GM23248 (cell line): ENCODE data around the gene REM2. TPM values are rescaled to one million over a fixed set of nuclear protein-coding genes. Genes with fewer than 3 reads are reported as not detected.
A peak's percentile ranks its signal among the peaks of the same experiment; 100 is the strongest.

Experiments used
- DNase-seq: peaks from one replicate; pipeline ENCODE4 v3.0.0-alpha.2; 2015
- H2AFZ ChIP-seq: fragments of 200-600 bp; sonication (generic); 2 replicates; pipeline ENCODE4 v1.6.1; 2016; ENCODE audit warnings: antibody characterized with exemption
- H3F3A ChIP-seq: fragments of 200-600 bp; sonication (generic); 2 replicates; pipeline ENCODE4 v1.6.1; 2016; ENCODE audit warnings: mild to moderate bottlenecking, antibody characterized with exemption, mixed run types; ENCODE audit not compliant: insufficient read depth
- H3K27ac ChIP-seq: fragments of 200-600 bp; sonication (generic); 2 replicates; pipeline ENCODE4 v1.5.1; 2016; ENCODE audit warnings: mild to moderate bottlenecking
- H3K27me3 ChIP-seq: fragments of 200-600 bp; sonication (generic); replicated peaks from 2 replicates; pipeline ENCODE4 v1.6.1; 2016; ENCODE audit warnings: mild to moderate bottlenecking; ENCODE audit not compliant: insufficient read depth
- H3K36me3 ChIP-seq: fragments of 200-600 bp; sonication (generic); 2 replicates; pipeline ENCODE4 v1.6.1; 2016; ENCODE audit warnings: low read depth, mild to moderate bottlenecking
- H3K4me1 ChIP-seq: fragments of 200-600 bp; sonication (generic); 2 replicates; pipeline ENCODE4 v1.6.1; 2016; ENCODE audit warnings: mild to moderate bottlenecking; ENCODE audit not compliant: insufficient read depth
- H3K4me2 ChIP-seq: fragments of 200-600 bp; sonication (generic); one replicate; pipeline ENCODE4 v1.6.1; 2016; ENCODE audit warnings: mild to moderate bottlenecking; ENCODE audit not compliant: unreplicated experiment
- H3K4me3 ChIP-seq: fragments of 200-600 bp; sonication (generic); 2 replicates; pipeline ENCODE4 v1.5.1; 2016; ENCODE audit warnings: mild to moderate bottlenecking
- H3K79me2 ChIP-seq: fragments of 200-600 bp; sonication (generic); 2 replicates; pipeline ENCODE4 v1.6.1; 2016; ENCODE audit warnings: mild to moderate bottlenecking; ENCODE audit not compliant: insufficient read depth
- H3K9ac ChIP-seq: fragments of 200-600 bp; sonication (generic); 2 replicates; pipeline ENCODE4 v1.6.1; 2016; ENCODE audit warnings: mild to moderate bottlenecking
- H3K9me2 ChIP-seq: fragments of 200-600 bp; sonication (generic); 2 replicates; pipeline ENCODE4 v1.6.1; 2016; ENCODE audit warnings: mixed run types, mild to moderate bottlenecking, moderate library complexity; ENCODE audit not compliant: insufficient read depth
- H3K9me3 ChIP-seq: fragments of 200-600 bp; sonication (generic); one replicate; pipeline ENCODE4 v1.6.1; 2017; ENCODE audit warnings: low read depth
- H4K20me1 ChIP-seq: fragments of 200-600 bp; sonication (generic); 2 replicates; pipeline ENCODE4 v1.6.0; 2016; ENCODE audit not compliant: insufficient read depth
- EZH2 ChIP-seq: fragments of 200-600 bp; sonication (generic); IDR thresholded peaks from 2 replicates; pipeline ENCODE4 v1.6.1; 2018; ENCODE audit warnings: antibody characterized with exemption, mild to moderate bottlenecking; ENCODE audit not compliant: insufficient read depth, poor library complexity, severe bottlenecking
- EZH2phosphoT487 ChIP-seq: fragments of 200-600 bp; sonication (generic); IDR thresholded peaks from 2 replicates; pipeline ENCODE4 v1.6.1; 2018; ENCODE audit warnings: antibody characterized with exemption, moderate library complexity, mild to moderate bottlenecking, low read depth; ENCODE audit not compliant: insufficient read depth
- WGBS, 2 experiments: methylation state at CpG; one replicate each; pipeline ENCODE4 v1.1.6; 2015 to 2017; ENCODE audit warnings: low lambda C conversion rate in 2 of 2, low coverage in 1 of 2; ENCODE audit errors: missing lambda C conversion rate in 2 of 2; 5-methylcytosine and 5-hydroxymethylcytosine counted together
- in situ Hi-C: fragments of 300-500 bp; cut with MboI; formaldehyde crosslinking; loops from 2 replicates; pipeline ENCODE4 v1.15.0; 2020
- polyA plus RNA-seq: library from polyadenylated mRNA; unstranded; fragments of >200 nt; fragmentation: Nextera tagmentation; extraction: Ambion mirVana; gene quantifications from 2 replicates; pipeline ENCODE4 v1.2.1, GENCODE V29; 2016
- total RNA-seq: library from RNA; depleted of rRNA; stranded (reverse); fragments of >200 nt; shearing (Covaris generic); gene quantifications from 2 replicates; pipeline ENCODE4 v1.2.3, GENCODE V29; 2014

Gene REM2
- total and polyA plus RNA-seq, 2 experiments from 2014 or later = 0.22 TPM; not detected in 1

DNA sequence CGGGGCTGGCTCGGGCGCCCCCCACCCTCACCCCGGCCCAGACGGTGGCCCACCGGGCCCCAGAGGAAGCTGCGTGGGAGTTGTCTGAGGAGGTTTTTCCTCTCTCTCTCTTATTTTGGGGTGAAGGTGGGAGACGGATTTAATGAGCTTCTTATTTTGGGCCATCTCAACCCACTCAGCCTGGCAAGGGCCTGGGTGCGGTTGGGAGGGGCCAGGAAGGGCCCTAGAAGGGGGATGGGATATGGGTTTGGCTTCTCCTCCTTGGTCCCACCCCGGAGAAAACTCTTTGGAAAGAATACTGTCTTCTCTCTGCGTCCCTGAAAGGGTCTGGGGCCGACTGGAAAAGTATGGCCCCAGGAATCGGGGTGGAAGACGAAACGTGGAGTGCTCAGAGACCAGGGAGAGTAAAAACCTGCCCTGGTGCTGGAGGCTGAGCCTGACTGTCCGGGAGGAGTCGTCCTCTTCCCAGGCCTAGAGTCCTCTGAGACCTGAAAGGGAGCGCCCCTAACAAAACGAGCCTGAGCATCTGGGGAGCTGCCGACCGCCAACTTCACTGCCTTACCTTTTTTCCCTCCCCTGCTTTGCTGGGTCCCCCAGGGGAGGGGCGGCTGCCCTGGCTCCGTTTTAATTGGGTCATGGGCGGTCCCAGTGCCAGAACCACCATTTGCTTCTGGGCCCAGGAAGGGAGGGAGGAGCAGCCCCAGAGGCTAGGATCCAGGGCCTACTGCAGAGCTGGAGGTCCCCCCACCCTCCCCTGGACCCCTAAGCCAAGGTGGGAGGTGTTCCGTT is 45.1 kb upstream of the REM2 start:
- TF ChIP-seq EZH2phosphoT487 (no peak), EZH2 (no peak)
- Histone ChIP-seq H3K4me1 (peaks cover 44% of the 10 kb centered on the region), H3K9me2 (no peaks in the 10 kb centered on the region), H3K27ac (peak overlapping the region; percentile 94), H3K9ac (peak overlapping the region; percentile 99), H3K4me2 (peak overlapping the region; percentile 96), H3K4me3 (peak overlapping the region; percentile 88), H2AFZ (no peak overlapping the region), H3K36me3 (peaks cover 21% of the 10 kb centered on the region), H3K79me2 (peaks cover 76% of the 10 kb centered on the region), H3K9me3 (no peaks in the 10 kb centered on the region), H4K20me1 (no peaks in the 10 kb centered on the region), H3K27me3 (no peaks in the 10 kb centered on the region), H3F3A (peaks cover 58% of the 10 kb centered on the region)
- in situ Hi-C loops = no loop called here
- peak; percentile 74 for DNase-seq
- 0 to 2% methylated on average over 17 to 24 of the region's 25 CpGs for whole genome bisulfite sequencing, 2 experiments

DNA sequence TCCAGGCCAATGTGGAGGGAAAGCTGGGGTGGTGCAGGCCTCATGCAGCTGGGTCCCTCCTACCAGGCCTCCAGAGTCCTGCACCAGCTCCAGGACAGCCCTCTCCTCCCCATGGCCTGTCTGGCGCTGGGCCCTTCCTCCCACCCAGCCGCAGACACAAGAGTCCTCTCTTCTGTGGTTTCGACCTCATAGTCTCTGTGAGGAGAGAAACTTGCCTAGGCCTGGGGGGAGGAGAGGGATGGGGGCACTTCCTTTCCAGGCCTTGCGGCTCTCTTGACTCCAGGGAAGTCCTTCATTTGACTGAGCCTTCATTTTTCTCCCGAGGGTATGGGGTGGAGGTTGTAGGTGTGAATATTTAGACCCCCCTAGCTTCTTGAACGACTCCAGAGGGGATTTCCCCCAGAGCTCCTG is 44.4 kb upstream of the REM2 start:
- peaks cover 28% of the 10 kb centered on the region for H3K36me3 ChIP-seq
- 0% methylated on average over 4 to 6 of the region's 6 CpGs for WGBS, 2 experiments
- H3K4me3 ChIP-seq = peak overlapping the region; percentile 88
- H3K79me2 ChIP-seq = peaks cover 82% of the 10 kb centered on the region
- DNase-seq = peak; percentile 79
- peaks cover 45% of the 10 kb centered on the region for H3K4me1 ChIP-seq
- no peak for TF ChIP-seq EZH2phosphoT487
- TF ChIP-seq EZH2 = no peak
- peak overlapping the region; percentile 94 for H3K27ac ChIP-seq
- H3F3A ChIP-seq = peaks cover 65% of the 10 kb centered on the region
- in situ Hi-C loops = no loop called here
- H3K9ac ChIP-seq = peak overlapping the region; percentile 99
- H4K20me1 ChIP-seq = no peaks in the 10 kb centered on the region
- H2AFZ ChIP-seq = no peak overlapping the region
- no peaks in the 10 kb centered on the region for H3K9me2 ChIP-seq
- peak overlapping the region; percentile 96 for H3K4me2 ChIP-seq
- no peaks in the 10 kb centered on the region for H3K27me3 ChIP-seq
- no peaks in the 10 kb centered on the region for H3K9me3 ChIP-seq

DNA sequence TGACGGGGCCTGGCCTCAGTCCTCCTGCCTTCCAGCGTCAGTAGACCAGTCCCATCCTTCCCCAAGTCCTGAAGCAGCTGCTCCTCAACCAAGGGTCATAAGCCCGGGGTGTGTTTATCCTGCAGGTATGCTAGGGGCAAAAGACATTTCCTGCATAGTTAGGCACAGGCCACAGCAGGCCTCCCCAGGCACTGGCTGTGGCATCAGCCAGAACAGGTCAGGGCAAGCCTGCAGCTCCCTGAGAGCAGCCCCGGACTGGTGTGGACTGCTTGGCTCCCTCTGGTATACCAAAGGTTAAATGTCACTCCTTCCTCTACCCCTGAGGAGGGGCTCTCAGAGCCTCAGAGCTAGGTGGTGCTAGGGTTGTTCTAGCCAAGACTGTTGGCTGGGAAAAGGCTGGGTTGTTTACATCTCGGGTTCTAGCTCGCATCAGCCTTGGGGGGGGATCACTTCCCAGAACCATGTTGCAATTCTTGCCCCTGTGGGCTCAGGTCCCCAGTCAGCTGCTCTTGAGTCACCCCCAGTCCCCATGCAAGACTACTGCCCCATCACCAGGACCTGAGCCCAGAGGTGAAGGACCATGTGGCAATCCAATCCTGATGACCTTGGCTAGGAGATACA is 43.8 kb upstream of the REM2 start:
- no peak overlapping the region for H2AFZ ChIP-seq
- peak overlapping the region; percentile 99 for H3K9ac ChIP-seq
- peak overlapping the region; percentile 88 for H3K4me3 ChIP-seq
- in situ Hi-C loops = no loop called here
- H3K27me3 ChIP-seq = no peaks in the 10 kb centered on the region
- no peak for TF ChIP-seq EZH2phosphoT487
- TF ChIP-seq EZH2 = no peak
- H3K4me2 ChIP-seq = peak overlapping the region; percentile 96
- H3K9me2 ChIP-seq = no peaks in the 10 kb centered on the region
- 1 to 2% methylated on average over 6 of the region's 6 CpGs for WGBS, 2 experiments
- H3K27ac ChIP-seq = peak overlapping the region; percentile 94
- H3K9me3 ChIP-seq = no peaks in the 10 kb centered on the region
- peaks cover 71% of the 10 kb centered on the region for H3F3A ChIP-seq
- H3K79me2 ChIP-seq = peaks cover 89% of the 10 kb centered on the region
- peak; percentile 60 for DNase-seq
- H3K4me1 ChIP-seq = peaks cover 45% of the 10 kb centered on the region
- peaks cover 34% of the 10 kb centered on the region for H3K36me3 ChIP-seq
- H4K20me1 ChIP-seq = no peaks in the 10 kb centered on the region

DNA sequence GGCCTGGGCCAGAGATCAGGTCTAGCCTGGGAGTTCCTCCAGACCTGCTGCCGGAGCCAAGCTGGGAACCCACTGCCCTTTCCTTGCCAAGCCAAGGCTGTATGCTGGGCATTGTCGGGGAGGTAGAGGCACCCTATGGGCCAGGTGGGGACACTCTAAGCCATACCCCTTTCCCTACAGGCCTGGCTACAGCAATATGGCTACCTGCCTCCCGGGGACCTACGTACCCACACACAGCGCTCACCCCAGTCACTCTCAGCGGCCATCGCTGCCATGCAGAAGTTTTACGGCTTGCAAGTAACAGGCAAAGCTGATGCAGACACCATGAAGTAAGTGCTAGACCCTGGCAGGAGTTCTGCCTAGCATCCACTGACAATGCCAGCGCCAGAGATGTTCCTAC is 41.7 kb upstream of the REM2 start:
- 64 to 68% methylated on average over 7 to 9 of the region's 9 CpGs for whole genome bisulfite sequencing, 2 experiments
- no peak overlapping the region for H2AFZ ChIP-seq
- no peaks in the 10 kb centered on the region for H3K9me3 ChIP-seq
- peaks cover 98% of the 10 kb centered on the region for H3K79me2 ChIP-seq
- peaks cover 78% of the 10 kb centered on the region for H3F3A ChIP-seq
- H3K4me2 ChIP-seq = no peak overlapping the region
- TF ChIP-seq EZH2 (no peak), EZH2phosphoT487 (no peak)
- H3K36me3 ChIP-seq = peaks cover 48% of the 10 kb centered on the region
- H3K9me2 ChIP-seq = no peaks in the 10 kb centered on the region
- H3K4me1 ChIP-seq = peaks cover 49% of the 10 kb centered on the region
- DNase-seq = no peak
- H4K20me1 ChIP-seq = no peaks in the 10 kb centered on the region
- no peak overlapping the region; the same call in 1 of the 2 replicates for H3K4me3 ChIP-seq
- peak overlapping the region; percentile 94 for H3K27ac ChIP-seq
- in situ Hi-C loops = no loop called here
- H3K9ac ChIP-seq = peak overlapping the region; percentile 99
- H3K27me3 ChIP-seq = no peaks in the 10 kb centered on the region
